GM13976 (cell line): Measurements from ENCODE around the gene SNCA.

ENCODE experiments used
- DNase-seq: peaks from one replicate; pipeline ENCODE4 v3.0.0; 2012; ENCODE audit warnings: low spot score
- CTCF ChIP-seq: IDR thresholded peaks from 2 replicates; pipeline ENCODE4 v1.5.1; 2012; ENCODE audit warnings: borderline replicate concordance, mild to moderate bottlenecking; ENCODE audit not compliant: insufficient read depth; ENCODE audit errors: extremely low read depth, missing control alignments, control extremely low read depth
- in situ Hi-C: fragments of 300-500 bp; cut with MboI; formaldehyde crosslinking; loops from one replicate; pipeline ENCODE4 v1.12.0; 2022; ENCODE audit warnings: low sequenced_read_pairs, mixed read lengths, inconsistent platforms; ENCODE audit not compliant: unreplicated experiment

SNCA gene

GRCh38 chr4:89868276-89868675 lies 31.3 kb upstream of the SNCA start:
- no peak for DNase-seq
- in situ Hi-C loops, result no loop called here
- no peak for TF ChIP-seq CTCF

GRCh38 chr4:89863533-89863932 lies 26.6 kb upstream of the SNCA start:
- in situ Hi-C loops, result no loop called here
- no peak for TF ChIP-seq CTCF
- no peak for DNase-seq

GRCh38 chr4:89860971-89861370 lies 24.0 kb upstream of the SNCA start:
- no peak for TF ChIP-seq CTCF
- no peak for DNase-seq
- in situ Hi-C loops, result no loop called here

GRCh38 chr4:89855236-89855635 lies 18.3 kb upstream of the SNCA start:
- in situ Hi-C loops, result no loop called here
- no peak for TF ChIP-seq CTCF
- DNase-seq, result no peak

- in situ Hi-C loops, result no loop called here
- no peak for DNase-seq
- TF ChIP-seq CTCF, result no peak
Observed at GRCh38 chr4:89847571-89848325, 10.8 kb upstream of the SNCA start.

- no peak for DNase-seq
- in situ Hi-C loops, result no loop called here
- no peak for TF ChIP-seq CTCF
Observed at GRCh38 chr4:89839558-89839957, 2.6 kb upstream of the SNCA start.
